Activated CD4-positive, alpha-beta T cell treated with anti-CD3 and anti-CD28 coated beads for 1 hour (primary cell): ENCODE data around the gene TARM1.
"Not testable (repeated sequence)": the region's sequence is repeated elsewhere in the genome, so short reads cannot be mapped to it uniquely, and the experiment has no call there.

Experiments used
- DNase-seq: peaks from one replicate; pipeline ENCODE4 v3.0.0-alpha.2; 2020

Gene TARM1

GRCh38 chr19:54099190-54099902, 18.2 kb upstream of the TARM1 start:
- no peak for DNase-seq

DNA sequence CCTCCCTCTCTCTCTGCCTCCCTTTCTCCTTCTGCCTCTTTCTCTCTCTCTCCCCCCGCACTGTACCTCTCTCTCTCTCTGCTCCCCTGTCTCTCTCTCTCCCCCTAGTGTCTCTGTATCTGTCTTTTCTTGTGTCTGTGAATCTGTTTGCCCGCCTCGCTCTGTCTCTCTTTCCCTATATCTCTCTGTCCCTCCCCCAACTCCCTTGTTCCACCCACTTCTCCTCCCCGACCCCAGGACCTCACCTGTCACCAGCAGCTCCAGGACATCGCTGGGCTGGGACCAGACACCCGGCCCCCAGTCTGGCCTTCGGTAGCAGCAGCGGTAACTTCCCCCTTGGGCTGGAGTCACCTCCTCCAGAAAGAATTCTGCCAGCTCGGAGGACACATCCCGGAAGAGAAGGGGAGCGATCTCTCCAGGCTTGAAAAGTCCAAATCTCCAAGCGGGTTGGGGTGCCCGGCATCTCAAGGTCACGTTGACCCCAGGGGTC, 15.5 kb upstream of the TARM1 start:
- DNase-seq, result no peak

DNA sequence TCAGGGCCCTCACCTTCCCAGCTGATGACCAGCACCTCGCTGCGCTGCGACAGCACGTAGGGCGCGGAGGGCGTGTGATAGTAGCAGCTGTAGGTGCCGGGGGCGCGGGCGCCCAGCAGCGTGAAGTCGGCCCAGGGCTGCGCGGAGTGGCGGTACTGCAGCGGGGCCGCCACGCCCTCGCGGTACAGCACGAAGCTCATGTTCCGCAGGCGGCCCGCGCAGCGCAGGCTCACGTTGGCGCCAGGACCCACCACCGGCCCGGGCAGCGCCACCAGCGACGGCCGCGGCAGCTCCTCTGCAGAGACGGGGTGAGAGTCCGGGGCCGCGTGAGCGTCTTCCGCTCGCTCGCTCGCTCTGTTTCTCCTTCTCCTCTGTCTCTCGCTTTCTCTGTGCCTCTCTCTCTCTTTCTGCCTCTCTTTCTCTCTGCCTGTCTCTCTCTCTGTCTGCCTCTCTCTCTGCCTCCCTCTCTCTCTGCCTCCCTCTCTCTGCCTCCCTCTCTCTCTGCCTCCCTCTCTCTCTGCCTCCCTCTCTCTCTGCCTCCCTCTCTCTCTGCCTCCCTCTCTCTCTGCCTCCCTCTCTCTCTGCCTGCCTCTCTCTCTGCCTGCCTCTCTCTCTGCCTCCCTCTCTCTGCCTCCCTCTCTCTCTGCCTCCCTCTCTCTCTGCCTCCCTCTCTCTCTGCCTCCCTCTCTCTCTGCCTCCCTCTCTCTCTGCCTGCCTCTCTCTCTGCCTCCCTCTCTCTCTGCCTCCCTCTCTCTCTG, 14.9 kb upstream of the TARM1 start:
- DNase-seq, result peak; percentile 28

DNA sequence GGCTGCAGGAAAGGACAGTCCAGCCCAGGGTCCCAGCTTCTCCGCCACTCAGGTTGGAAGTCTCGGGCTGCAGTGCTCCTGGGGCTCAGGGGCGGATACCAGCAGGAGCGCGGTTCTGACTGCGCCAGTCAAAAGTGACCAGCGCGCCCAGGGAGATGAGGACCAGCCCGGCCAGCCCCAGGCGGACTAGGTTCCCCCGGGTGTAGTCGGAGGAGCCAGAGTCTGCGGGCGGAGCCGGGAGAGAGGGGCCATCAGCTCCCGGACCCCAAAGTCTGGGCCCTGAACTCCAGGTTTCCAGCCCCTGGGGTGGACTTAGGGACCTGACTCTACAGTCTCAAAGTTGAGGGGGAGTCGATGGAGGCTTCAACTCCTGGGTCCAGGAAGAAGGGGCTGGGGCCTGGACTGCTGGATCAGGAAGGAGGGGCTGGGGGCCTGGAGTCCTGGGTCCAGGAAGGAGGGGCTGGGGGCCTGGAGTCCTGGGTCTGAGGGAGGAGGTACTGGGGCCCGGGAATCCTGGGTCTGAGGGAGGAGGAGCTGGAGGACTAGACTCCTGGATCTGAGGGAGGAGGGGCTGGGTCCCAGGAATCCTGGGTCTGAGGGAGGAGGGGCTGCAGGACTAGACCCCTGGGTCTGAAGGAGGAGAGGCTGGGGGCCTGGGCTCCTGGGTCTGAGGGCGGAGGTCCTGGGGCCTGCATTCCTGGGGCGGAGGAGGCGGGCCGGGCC, 14.1 kb upstream of the TARM1 start:
- DNase-seq, result no peak

GRCh38 chr19:54094426-54095000, 13.3 kb upstream of the TARM1 start:
- DNase-seq, result no peak

GRCh38 chr19:54084410-54084809, 3.2 kb upstream of the TARM1 start:
- no peak for DNase-seq

DNA sequence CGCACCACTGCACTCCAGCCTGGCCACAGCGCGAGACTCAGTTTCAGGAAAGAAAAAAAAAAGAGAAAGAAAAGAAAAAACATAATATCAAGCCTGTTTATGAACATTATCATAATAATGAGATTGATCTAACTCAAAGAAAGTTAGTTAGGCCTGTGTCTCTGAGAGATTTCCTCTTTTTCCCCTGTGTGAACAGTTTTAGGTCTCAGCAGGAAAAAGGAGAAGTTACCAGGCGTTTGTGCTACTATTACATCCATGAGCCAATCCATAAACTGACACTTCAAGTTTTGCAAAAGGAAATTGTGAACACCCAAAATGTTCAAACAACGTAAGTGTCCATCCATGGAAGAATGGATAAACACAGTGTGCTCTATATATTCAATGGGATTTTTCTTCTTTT, 3.8 kb downstream of the TARM1 start:
- DNase-seq, result no peak

DNA sequence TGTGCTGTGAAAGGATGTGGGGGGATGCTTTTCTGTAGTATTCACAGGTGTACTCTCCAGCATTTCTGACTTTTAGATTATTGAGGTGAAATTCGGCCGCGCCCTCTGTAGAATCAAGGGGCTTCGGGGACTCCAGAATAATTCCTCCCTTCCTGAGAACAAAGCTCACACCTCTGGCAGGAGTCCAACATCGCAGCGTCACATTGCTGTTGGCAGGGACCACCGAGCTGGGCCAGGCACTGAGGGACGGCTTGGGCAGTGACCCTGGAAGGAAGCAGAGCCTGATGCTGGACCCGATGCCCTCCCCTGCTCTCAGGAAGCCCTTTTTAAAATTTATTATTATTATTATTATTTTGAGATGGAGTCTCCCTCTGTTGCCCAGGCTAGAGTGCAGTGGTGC, 6.3 kb downstream of the TARM1 start:
- no peak for DNase-seq

DNA sequence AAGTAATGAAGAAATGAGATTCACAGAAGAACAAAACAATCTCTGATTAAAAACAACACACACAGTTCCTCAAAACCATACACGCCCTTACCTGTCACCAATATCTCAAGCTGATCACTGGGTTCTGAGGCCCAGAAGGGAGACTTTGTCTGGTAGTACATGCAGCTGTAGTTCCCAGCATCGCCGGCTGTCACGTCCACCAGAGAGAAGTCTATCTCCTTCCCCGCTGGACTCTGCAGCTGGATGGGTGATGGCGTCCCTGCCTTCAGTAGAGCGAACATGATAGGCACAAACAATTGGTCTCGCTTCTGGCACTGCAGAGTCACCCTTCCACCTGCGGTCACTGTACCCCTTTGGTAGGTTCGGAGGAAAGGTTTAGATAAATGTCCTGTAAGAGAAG, 7.3 kb downstream of the TARM1 start:
- no peak for DNase-seq

DNA sequence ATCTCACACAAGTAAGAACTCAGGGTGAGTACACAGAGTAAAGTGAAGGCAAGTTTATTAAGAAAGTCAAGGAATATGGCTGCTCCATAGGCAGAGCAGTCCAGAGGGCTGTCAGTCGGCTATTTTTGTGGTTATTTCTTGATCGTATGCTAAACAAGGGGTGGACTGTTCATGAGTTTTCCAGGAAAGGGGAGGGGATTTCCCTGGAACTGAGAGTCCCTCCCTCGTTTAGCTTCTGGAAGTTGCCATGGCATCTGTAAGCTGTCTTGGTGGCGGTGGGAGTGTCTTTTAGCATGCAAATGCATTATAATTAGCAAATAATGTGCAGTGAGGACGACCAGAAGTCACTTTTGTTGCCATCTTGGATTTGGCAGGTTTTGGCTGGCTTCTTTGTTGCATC, 11.7 kb downstream of the TARM1 start:
- no peak for DNase-seq

DNA sequence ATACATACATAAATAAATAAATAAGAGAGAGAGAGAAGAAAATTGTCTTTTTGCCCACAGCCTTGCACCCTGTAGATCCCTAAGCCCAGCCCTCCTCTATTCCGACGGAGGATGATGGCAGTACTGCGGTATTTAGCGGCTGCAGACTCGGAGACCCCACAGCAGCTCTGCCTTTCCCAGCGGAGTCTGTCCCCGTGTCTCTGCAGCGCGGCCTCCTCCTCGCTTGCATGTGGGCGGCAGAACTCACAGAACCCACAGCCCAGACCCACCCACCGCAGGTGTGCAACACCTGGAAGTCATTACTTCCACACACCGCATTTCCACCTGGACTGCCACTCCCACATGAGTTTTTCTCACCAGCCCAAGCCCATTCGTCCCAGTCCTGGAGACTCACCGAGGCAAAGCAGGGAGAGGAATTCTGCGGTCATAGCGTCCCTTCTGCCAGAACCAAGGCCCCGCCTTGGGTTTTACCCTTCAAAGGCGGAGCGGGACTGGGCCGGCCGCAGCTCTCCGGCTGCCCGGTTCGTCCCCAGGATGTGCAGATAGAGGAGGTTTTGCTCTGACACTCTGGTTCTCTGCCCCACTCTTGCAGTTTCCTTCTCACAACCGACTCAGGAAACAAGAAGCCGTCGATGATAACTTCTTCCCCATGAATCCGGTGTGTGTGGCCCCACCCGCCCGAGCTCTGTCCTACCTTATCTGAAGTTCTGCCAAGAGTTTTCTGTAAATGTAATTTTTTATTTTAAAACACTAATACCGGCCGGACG, 17.6 kb downstream of the TARM1 start, which contains the start of gene VSTM1:
Gene VSTM1 (minus strand): TSS at position 548 of the 767 bp plus-strand sequence. CDS start 120 bp downstream, at position 428.
- DNase-seq, result no peak

- DNase-seq, result no peak
These were observed 18.5 kb downstream of the TARM1 start for GRCh38 chr19:54062643-54063042.

DNA sequence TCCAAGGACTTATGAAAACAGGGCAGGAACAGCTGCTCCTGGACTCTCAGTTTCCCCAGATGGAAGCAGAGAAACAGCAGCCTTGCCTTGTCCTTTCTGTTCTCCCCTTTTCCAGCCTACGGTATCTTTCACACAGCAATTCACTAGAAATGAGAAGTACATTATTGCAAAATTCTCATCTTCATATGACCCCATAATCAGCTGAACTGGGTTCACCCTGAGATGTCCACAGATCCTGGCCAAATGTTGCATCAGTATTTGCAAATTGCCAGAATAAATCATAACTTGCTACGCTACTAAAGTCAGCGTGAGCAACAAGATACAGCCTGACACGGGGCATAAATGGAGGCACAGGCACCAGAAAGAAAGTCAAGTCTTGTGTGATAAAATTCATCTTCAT, 33.5 kb downstream of the TARM1 start:
- no peak for DNase-seq

DNA sequence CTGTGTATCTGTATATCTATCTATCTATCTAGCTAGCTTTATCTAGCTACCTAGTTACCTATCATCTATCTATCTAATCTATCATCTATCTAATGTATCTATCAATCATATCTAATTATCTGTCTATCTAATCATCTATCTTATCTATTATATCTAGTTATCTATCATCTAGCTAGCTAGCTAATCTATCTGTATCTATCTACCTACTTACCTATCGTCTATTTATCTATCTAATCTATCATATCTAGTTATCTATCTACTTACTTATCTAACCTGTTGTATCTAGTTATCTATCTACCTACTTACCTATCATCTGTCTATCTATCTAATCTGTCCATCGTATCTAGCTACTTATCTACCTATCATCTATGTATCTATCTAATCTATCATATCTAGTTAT, 35.4 kb downstream of the TARM1 start:
- no peak for DNase-seq

DNA sequence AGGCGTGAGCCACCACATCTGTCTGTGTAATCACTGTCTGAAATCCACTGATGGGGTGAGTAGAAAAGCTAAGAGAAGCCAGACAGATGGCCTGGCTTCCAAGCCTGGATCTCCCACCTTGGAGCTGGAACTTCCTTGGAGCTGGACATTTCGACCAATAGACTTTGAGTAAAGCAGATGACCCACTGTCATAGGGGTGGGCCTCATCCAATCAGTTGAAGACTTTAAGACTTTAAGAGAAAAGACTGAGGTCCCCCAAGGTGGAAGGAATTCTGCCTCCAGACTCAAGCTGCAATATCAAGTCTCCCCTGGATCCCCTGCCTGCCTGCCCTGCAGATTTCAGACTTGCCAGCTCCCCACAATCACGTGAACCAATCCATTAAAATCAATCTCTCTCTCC, 38.2 kb downstream of the TARM1 start:
- DNase-seq, result no peak

DNA sequence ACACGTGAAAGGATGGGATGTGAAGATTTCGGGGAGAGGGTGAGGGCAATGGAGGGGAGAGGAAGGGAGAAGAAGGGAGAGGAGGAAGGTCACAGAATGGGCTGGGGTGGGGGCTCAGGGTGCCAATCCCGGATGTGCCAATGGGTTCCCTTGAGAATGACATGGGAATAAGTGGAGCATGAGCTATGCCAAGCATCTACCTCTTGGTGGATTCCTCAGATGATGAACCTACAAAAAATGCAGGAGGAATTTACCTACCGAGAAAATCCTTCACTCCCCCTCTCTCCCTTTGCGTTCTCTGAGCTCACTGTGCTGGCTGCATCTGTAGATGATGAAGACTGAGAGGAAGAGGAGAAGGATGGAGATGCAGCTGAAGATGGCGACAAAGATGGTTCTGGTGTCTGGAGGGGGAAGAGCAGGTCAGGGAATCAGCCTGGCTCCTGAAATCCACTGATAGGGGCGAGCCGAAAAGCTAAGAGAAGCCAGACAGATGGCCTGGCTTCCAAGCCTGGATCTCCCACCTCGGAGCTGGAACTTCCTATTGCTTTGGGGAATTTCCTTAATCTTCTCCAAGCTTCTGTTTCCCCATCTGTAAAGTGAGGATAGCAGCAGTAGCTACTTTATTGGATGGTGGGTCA, 39.1 kb downstream of the TARM1 start:
- DNase-seq, result no peak

DNA sequence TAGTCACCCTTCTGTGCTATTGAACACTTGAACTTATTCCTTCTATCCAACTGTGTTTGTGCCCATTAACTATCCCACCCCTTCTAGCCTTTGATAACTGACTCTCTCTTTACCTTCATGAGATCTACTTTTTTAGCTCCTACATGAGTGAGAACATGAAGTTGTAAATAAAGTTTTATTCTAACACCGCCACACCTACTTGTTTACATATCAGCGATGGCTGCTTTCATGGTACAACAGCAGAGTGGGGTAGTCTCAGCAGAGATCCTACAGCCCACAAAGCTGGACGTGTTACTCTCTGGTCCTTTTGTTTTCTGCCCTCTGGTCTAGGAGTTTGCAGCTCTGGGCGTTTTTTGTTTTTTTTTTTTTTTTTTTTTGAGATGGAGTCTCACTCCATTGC, 41.2 kb downstream of the TARM1 start:
- no peak for DNase-seq

DNA sequence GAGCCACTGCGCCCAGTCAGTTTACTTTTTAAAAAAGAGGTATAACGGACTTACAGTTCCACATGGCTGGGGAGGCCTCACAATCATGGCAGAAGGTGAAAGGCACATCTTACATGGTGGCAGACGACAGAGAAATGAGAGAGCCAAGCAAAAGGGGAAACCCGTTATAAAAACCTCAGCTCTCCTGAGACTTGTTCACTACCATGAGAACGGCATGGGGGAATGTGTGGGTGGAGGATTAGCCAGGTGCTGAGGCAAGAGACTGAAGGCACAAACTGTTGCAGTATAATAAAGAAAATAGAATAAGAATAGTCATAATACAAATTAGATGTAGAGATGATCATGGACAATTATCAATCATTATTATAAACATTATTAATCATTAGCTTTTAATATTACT, 44.6 kb downstream of the TARM1 start:
- DNase-seq, result not testable (repeated sequence)

- DNase-seq, result no peak
These were observed 45.7 kb downstream of the TARM1 start for GRCh38 chr19:54035215-54036178.

- DNase-seq, result no peak
These were observed 50.1 kb downstream of the TARM1 start for GRCh38 chr19:54030895-54031586.
